ENCODE measurements around the gene TDRD15.

DNA sequence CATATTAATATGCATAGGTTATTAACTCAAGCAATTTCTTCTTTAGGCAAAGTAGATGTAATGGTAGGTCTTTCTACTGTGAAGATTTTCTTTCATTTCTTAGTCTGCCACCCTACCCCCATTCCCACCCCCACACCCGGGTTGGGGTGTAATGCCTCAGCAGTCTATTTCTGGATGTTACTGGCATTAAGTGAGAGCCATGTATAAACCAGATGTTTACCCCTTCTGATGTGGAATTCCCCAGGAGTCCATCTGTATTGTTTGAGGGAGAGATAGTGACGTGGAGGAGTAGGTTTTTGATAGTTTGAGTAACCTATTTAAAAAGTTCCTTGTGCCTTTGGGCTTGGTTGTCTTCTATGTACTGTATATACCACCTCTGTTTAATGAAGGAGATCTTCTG, 11.8 kb downstream of the TDRD15 start:
- no peak for TF ChIP-seq EZH2 (IDR thresholded peaks at IDR 0.05; ENCODE audit: low read length)
- TF ChIP-seq, protein P1, sequence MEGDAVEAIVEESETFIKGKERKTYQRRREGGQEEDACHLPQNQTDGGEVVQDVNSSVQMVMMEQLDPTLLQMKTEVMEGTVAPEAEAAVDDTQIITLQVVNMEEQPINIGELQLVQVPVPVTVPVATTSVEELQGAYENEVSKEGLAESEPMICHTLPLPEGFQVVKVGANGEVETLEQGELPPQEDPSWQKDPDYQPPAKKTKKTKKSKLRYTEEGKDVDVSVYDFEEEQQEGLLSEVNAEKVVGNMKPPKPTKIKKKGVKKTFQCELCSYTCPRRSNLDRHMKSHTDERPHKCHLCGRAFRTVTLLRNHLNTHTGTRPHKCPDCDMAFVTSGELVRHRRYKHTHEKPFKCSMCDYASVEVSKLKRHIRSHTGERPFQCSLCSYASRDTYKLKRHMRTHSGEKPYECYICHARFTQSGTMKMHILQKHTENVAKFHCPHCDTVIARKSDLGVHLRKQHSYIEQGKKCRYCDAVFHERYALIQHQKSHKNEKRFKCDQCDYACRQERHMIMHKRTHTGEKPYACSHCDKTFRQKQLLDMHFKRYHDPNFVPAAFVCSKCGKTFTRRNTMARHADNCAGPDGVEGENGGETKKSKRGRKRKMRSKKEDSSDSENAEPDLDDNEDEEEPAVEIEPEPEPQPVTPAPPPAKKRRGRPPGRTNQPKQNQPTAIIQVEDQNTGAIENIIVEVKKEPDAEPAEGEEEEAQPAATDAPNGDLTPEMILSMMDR (optimal IDR thresholded peaks at IDR 0.05 in 1 of 3, IDR thresholded peaks at IDR 0.05 in 1 of 3, conservative IDR thresholded peaks at IDR 0.05 in 1 of 3; ENCODE audit: extremely low read depth in 1 of 3, insufficient read depth in 2 of 3, low read length in 3 of 3), result no peak

All from keratinocyte (primary cell).